HG03175 (cell line): ENCODE measurements around the gene CHIC2.
A peak's percentile ranks its signal among the peaks of the same experiment; 100 is the strongest.
"Not testable (repeated sequence)": the region's sequence is repeated elsewhere in the genome, so short reads cannot be mapped to it uniquely, and the experiment has no call there.

Experiments used
- ATAC-seq: cut with Tn5 transposase; IDR thresholded peaks from one replicate; pipeline ENCODE4 v1.9.1; 2021; ENCODE audit warnings: mild to moderate bottlenecking, moderate library complexity; ENCODE audit not compliant: unreplicated experiment

CHIC2 gene

GRCh38 chr4:54064317-54065111 lies at the start of gene CHIC2:
Gene CHIC2, minus strand, starts transcription at chr4:54064605. Its CDS starts 305 bp downstream, at chr4:54064300.
- ATAC-seq = peak; percentile 96

DNA sequence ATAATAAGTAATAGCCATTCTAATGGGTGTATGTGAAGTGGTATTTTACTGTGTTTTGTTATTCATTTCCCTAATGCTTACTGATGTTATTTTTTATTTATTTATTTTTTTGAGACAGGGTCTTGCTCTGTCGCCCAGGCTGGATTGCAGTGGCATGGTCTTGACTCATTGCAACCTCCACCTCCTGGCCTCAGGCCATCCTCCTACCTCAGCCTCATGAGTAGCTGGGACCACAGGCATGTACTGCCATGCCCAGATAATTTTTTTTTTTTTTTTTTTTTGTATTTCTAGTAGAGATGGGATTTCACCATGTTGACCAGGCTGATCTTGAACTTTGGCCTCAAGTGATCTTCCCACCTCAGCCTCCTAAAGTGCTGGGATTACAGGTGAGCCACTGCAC lies 48.8 kb upstream of the CHIC2 start:
- ATAC-seq = not testable (repeated sequence)

DNA sequence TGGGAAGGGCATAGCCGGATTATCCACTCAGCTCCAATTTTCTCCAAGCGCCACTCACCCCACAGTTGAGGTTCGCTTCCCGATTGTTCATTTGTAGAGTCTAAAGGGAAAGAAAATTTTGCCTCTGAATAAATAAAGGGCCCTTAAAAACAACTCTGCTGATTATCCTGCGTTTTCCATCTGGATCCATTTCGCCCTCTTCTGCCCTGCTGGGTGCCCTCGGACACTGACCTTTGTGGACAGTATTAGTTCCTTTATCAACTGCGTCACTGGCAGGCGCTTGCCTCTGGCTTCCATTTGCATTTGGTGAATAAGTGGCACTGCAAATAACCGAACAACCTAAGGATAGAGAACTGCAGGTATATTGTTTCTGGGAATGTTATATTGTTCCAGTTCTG lies 45.6 kb upstream of the CHIC2 start:
- ATAC-seq = no peak

DNA sequence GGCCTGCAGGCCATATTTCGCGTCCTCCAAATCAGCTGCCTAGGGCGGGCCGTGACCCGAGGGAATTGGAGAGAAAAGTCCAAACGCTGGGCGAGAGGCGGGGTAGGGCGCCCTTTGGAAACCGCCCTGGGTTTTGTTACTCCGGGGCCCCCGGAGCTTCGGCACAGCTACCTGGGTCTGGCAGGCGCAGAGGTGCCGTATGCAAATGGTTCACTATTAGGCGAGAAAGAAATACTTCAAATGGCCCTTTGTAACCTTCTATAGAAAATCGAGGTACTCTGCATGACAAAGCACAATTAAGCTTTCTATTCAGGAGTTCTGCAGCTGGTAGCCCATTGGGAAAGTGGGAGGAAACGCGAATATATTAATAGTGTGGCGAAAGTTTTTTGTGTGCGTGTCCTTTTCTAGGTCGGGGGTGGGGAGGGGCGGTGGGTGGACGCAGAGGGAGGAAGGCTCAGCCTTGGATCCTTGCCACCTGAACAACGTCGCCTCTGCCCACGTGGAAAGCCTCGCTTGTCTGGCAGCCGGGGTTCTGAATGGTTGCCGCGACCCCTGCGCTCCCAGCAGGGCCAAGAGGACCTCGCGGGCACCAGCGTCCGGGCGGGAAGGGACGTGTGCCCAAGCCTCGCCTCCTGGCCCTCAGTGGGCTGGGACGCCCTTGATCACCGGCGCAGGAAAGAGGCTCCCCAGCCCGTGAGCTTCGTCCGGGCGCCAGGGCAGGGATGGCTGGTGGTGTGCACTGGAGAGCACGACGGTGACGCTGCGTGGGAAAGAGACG lies 45.0 kb upstream of the CHIC2 start:
- ATAC-seq = no peak

DNA sequence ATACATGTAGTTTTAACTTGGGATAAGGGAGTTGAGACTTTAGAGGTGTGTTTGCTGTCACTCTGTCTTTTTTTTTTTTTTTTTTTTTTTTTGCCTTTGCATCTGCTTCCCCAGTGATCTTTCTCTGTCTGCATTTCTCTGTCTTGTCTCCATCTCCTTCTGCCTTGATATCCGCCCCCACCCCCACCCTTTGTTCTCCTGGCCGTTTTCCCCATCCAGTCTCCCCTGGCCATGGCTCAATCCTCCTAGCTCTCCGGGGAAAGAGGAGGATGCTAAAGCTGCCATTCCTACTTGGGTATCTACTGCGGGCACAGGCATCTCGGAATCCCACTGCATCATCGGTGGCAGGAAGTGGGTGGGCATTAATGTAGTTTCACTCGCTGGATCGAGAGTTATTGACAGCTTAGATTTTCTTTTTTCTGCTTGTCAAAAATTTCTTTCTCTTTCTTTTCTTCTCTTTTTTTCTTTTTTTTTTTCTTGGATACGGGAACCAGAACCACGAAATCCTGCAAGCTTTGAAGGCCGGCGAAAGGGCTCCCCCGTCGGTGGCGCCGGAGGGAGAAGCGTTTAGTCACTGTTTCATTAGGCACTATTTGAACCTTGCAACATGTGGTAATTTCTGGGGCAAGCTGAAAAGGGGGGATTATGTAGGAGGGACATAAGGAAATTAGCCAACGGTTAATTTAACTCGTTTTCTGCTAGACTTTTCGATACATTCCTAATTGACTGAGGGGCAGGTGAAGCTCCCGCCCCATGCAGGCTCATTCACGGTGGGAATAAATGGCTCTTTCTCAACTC lies 43.7 kb upstream of the CHIC2 start:
- no peak for ATAC-seq

GRCh38 chr4:54104907-54105306 lies 40.5 kb upstream of the CHIC2 start:
- peak; percentile 36 for ATAC-seq

GRCh38 chr4:54103190-54103574 lies 38.8 kb upstream of the CHIC2 start:
- no peak for ATAC-seq

- no peak for ATAC-seq
Observed at GRCh38 chr4:54102531-54103106, 38.2 kb upstream of the CHIC2 start.

DNA sequence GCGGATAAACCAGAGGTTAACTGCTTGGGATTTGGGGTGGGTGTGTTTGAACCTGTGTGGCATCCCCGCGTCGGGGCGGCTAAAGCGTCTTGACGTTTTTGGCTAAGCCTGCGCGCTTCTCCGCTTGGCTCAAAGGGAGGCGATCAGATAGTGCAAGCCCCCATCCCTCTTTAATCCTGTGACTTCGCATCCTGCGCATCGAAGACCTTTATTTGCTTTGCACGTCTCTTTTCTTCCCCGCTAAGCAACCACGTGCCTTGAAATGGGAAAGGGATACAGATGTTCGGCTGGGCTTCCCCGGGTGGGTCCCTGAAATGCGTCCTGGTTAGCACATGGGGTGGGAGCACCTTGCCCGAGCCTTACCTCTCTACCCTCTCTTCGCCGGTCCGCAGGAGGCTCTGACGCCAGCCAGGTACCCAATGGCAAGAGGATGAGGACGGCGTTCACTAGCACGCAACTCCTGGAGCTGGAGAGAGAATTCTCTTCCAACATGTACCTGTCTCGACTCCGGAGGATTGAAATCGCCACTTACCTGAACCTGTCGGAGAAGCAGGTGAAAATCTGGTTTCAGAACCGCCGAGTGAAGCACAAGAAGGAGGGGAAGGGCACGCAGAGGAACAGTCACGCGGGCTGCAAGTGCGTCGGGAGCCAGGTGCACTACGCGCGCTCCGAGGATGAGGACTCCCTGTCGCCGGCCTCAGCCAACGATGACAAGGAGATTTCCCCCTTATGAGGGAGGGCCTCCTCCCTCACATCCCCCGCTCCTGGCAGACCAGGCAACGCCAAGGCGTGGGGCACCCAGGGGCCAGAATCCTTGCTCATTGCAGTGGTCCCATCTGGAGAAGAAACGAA lies 37.0 kb upstream of the CHIC2 start:
- ATAC-seq = no peak

GRCh38 chr4:54100595-54101189 lies 36.3 kb upstream of the CHIC2 start:
- no peak for ATAC-seq

- no peak for ATAC-seq
Observed at GRCh38 chr4:54099748-54100574, 35.6 kb upstream of the CHIC2 start, which contains the start of gene GSX2. Gene GSX2, plus strand, starts transcription at chr4:54100163. Its CDS starts 182 bp downstream, at chr4:54100345.

- no peak for ATAC-seq
Observed at GRCh38 chr4:54099287-54099747, 34.9 kb upstream of the CHIC2 start.

DNA sequence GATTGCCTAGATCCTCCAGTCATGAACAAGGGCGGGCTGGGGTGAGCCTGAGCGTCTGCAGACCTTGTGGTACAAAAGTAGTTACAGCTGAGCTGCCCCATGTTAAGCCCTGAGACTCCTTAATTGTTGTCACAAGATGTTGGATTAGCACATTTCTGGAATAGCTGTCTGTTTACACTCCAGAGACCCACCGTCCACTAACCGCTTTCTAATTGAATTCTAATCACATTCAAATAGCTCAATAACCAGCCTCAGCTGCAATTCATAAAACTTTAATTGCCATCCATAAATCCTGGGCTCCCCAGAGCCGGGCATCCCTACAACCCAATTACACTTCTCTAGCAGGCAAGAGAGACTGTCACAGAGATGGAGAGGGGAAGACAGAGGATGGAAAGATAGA lies 34.0 kb upstream of the CHIC2 start:
- ATAC-seq = no peak

DNA sequence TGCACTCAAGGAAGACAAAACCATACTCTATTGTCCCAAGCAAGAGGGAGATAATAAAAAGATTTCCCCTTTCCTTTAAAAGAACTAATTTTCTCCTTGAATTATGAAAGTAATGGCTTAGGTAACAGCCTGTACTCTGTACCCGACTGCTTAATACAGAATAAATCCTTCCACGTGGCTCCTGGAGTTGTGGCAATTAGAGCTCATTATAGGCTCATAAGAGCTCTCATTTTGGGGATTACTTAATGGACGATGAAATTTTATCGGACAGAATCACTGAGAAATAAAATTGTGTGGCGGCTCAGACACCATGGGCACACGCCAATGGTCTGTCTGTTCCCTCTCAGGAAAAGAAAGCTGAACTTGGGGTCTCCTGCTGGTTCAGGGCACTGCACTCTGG lies 32.7 kb upstream of the CHIC2 start:
- no peak for ATAC-seq

DNA sequence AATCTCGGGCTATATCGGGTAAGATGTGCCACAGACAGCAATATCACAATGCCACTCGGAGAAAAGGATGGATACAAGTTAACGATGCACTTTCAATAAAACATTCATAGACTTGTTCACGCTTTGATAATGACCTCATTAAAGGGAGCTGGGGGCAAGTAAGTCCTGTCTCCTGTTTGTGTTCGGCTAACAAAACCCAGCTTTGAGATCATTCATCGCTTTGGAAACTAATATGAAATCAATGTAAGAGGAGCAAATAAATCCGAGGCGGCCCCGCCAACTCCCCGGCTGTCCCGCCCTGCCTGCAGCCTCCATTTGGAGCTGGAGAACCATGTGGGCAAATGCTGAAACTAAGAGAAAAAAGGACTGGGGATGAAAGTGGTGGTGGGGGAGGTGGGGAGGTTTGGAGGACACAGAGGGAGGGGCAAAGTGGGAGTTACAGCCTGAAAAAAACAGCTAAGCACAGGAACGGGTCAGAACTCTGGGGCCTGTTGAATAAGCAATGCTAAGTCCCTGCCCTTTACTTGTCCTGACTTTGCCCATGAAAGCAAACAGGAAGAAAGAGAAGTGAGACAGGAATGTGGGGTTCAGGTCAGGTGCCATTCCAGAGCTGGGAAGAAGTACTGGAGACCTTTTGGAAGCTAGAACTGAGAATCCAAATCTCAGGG lies 32.0 kb upstream of the CHIC2 start:
- ATAC-seq = no peak

GRCh38 chr4:54095110-54095825 lies 30.9 kb upstream of the CHIC2 start:
- no peak for ATAC-seq

GRCh38 chr4:54094451-54094850 lies 30.0 kb upstream of the CHIC2 start:
- no peak for ATAC-seq
